ENCODE measurements around the gene TBRG4. TPM values are rescaled to one million over a fixed set of nuclear protein-coding genes. Genes with fewer than 3 reads are reported as not detected.

The TBRG4 gene
- total and polyA plus RNA-seq, 2 donors (not counting 3 experiments of a cell fraction or from before 2014, with no cell fraction given) = 43.7 to 56.7 TPM

DNA sequence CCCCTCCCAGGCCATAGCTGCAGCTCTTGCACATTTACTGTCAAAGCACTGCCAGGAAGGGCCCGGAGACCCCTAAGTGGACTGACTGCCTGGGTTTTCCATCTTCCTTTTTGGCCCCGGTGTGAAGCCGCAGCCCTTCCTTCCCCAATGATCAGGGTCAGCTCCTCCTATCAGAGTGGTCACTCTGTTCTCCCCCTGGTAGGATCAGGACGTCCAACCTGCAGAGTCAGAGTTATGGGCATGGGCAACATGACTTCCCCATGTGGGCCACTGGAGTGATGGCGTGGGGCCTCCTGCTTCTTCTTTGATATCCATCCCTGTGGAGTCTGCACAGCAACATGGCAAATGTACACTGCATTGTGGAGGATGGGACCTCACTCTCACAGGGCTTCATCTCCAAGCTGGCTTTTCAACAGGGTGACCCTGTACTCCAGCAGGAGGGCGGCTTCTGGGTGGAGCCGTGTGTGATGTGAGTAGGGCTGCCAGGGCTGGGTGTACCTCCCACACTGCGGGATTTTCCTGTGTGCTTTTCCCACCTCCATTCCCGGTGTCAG lies 39.7 kb upstream of the TBRG4 start:
- BruUV-seq (replicated peaks) = no TSS peak
- Histone ChIP-seq H3K36me3 (ENCODE audit: control insufficient read depth in 2 of 2, extremely low read depth in 1 of 2, insufficient read depth in 2 of 2, low read length in 2 of 2) (no peaks in the 10 kb centered on the region), H3K9me3 (replicated peaks; ENCODE audit: control insufficient read depth, insufficient read depth, low read length) (no peaks in the 10 kb centered on the region), H3K27me3 (ENCODE audit: control insufficient read depth in 2 of 2, insufficient read depth in 2 of 2, low read length in 2 of 2) (peaks cover under 1 to 3% of the 10 kb centered on the region in 2 experiments), H3K4me1 (ENCODE audit: control insufficient read depth, extremely low read depth, insufficient read depth, low read length) (no peaks in the 10 kb centered on the region), H4K20me1 (replicated peaks; ENCODE audit: control insufficient read depth, extremely low read depth, insufficient read depth, low read length) (no peaks in the 10 kb centered on the region), H3K79me2 (ENCODE audit: control insufficient read depth, insufficient read depth, low read length) (no peaks in the 10 kb centered on the region), H3K4me2 (ENCODE audit: insufficient read depth, low read length) (no peak overlapping the region), H3K27ac (ENCODE audit: insufficient read depth, low read depth, low read length) (no peak overlapping the region), H2AFZ (ENCODE audit: low read depth, low read length) (no peak overlapping the region), H3K4me3 (replicated peaks in 1 of 3; ENCODE audit: insufficient read depth in 1 of 3, low read depth in 1 of 3, low read length in 3 of 3) (no peak overlapping the region), H3K9ac (replicated peaks; ENCODE audit: extremely low read depth, insufficient read depth, low read length) (no peak overlapping the region), H3K9me1 (replicated peaks; ENCODE audit: control insufficient read depth, extremely low read depth, insufficient read depth, low read length) (no peaks in the 10 kb centered on the region)
- dilution Hi-C loops (cut with MboI; ENCODE audit: extremely low pct_ligation_motif_present, low sequenced_read_pairs) (no loop called here), intact Hi-C loops (cut with micrococcal nuclease) (no loop called here)
- TF ChIP-seq POLR2A (IDR thresholded peaks at IDR 0.05; ENCODE audit: low read depth, low read length) (no peak), JUN (IDR thresholded peaks at IDR 0.05; ENCODE audit: borderline replicate concordance, insufficient read depth, insufficient read length, low read depth) (no peak), EZH2 (IDR thresholded peaks at IDR 0.05; ENCODE audit: borderline replicate concordance, low read depth, low read length, severe bottlenecking) (no peak), GATA2 (IDR thresholded peaks at IDR 0.05; ENCODE audit: insufficient read depth, insufficient read length, low read depth, low read length) (no peak), MYC (IDR thresholded peaks at IDR 0.05; ENCODE audit: low read depth, low read length) (no peak), POLR2AphosphoS5 (IDR thresholded peaks at IDR 0.05; ENCODE audit: insufficient read depth, low read depth, low read length) (no peak), FOS (IDR thresholded peaks at IDR 0.05; ENCODE audit: borderline replicate concordance, insufficient read depth, low read length) (no peak)
- TF ChIP-seq, protein P1, sequence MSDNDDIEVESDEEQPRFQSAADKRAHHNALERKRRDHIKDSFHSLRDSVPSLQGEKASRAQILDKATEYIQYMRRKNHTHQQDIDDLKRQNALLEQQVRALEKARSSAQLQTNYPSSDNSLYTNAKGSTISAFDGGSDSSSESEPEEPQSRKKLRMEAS (IDR thresholded peaks at IDR 0.05; ENCODE audit: insufficient read depth, insufficient read length) = no peak
- TF ChIP-seq, protein P2, sequence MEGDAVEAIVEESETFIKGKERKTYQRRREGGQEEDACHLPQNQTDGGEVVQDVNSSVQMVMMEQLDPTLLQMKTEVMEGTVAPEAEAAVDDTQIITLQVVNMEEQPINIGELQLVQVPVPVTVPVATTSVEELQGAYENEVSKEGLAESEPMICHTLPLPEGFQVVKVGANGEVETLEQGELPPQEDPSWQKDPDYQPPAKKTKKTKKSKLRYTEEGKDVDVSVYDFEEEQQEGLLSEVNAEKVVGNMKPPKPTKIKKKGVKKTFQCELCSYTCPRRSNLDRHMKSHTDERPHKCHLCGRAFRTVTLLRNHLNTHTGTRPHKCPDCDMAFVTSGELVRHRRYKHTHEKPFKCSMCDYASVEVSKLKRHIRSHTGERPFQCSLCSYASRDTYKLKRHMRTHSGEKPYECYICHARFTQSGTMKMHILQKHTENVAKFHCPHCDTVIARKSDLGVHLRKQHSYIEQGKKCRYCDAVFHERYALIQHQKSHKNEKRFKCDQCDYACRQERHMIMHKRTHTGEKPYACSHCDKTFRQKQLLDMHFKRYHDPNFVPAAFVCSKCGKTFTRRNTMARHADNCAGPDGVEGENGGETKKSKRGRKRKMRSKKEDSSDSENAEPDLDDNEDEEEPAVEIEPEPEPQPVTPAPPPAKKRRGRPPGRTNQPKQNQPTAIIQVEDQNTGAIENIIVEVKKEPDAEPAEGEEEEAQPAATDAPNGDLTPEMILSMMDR (IDR thresholded peaks at IDR 0.05; ENCODE audit: extremely low read depth in 1 of 2, insufficient read depth in 1 of 2, low read depth in 1 of 2, low read length in 2 of 2) = no peak
- DNase-seq (ENCODE audit: low read depth, low spot score) (no peak), FAIRE-seq (no peak)
- POLR2A ChIA-PET = no interaction called here
- CTCF ChIA-PET = interaction anchor here (1.7 kb wide), 1 partner anchor 15 kb away, joined by 6 read pairs; no protein-coding TSS in a partner anchor
